Lung (tissue), 5 donors: Measurements from ENCODE around the gene SEMA4B. TPM values are rescaled to one million over a fixed set of nuclear protein-coding genes. Genes with fewer than 3 reads are reported as not detected.

Source experiments
- polyA plus RNA-seq, 2 donors: library from polyadenylated mRNA; stranded (reverse); fragments of 200-250 nt; gene quantifications; one replicate each; pipeline ENCODE4 v1.2.1, GENCODE V29; 2013
- small RNA-seq: library from RNA; depleted of rRNA; stranded (forward); fragments of <200 nt; gene quantifications from one replicate; pipeline ENCODE3, GENCODE V24; 2014; ENCODE audit warnings: low replicate concordance
- total RNA-seq, 2 donors: library from RNA; depleted of rRNA in 1 of 2; stranded (reverse); fragments of >200 nt in 1 of 2; gene quantifications; one replicate each; pipeline ENCODE4 v1.2.1, GENCODE V29; 2014 to 2021
- donor health status: Bipolar disorder and iron deficiency.
- donor health status: healthy.
- donor health status: DM: yes; HTN: yes; CAD: no.

SEMA4B gene
- total and polyA plus RNA-seq, 4 donors, result 24.0 to 87.5 (median 69.8) TPM

Small RNA genes within 50 kb of the gene (small RNA-seq; reads per million reads assigned to genes)
- gene RN7SL346P, result not detected

Other genes with a start within 250 kb of the SEMA4B start
- gene ZNF710, start 200.0 kb upstream of the SEMA4B start, total RNA-seq, result 10 to 100 TPM; 19.6 to 45.7 TPM
- 10 to 100 TPM; 31.5 to 49.1 TPM for gene ZNF710, start 200.0 kb upstream of the SEMA4B start, polyA plus RNA-seq
- gene IDH2, start 98.9 kb upstream of the SEMA4B start, total RNA-seq, result 10 to 100 TPM; 70.8 to 85.8 TPM
- gene IDH2, start 98.9 kb upstream of the SEMA4B start, polyA plus RNA-seq, result 10 to 100 TPM; 52.0 to 73.8 TPM
- 100 to 1,000 TPM in 1 of 2 donors, 10 to 100 TPM in 1; 38.2 to 116 TPM for gene CIB1, start 32.6 kb downstream of the SEMA4B start, total RNA-seq
- gene CIB1, start 32.6 kb downstream of the SEMA4B start, polyA plus RNA-seq, result 100 to 1,000 TPM; 142 to 189 TPM
- 10 to 100 TPM in 1 of 2 donors, 1 to 10 TPM in 1; 6.0 to 11.0 TPM for gene GDPGP1, start 32.9 kb downstream of the SEMA4B start, total RNA-seq
- gene GDPGP1, start 32.9 kb downstream of the SEMA4B start, polyA plus RNA-seq, result 1 to 10 TPM; 3.4 to 4.4 TPM
- 1 to 10 TPM in 1 of 2 donors, under 1 TPM in 1; 0.34 to 1.4 TPM for gene TTLL13, start 48.2 kb downstream of the SEMA4B start, total RNA-seq
- gene TTLL13, start 48.2 kb downstream of the SEMA4B start, polyA plus RNA-seq, result under 1 TPM; 0.11 to 0.12 TPM
- gene NGRN, start 64.3 kb downstream of the SEMA4B start, total RNA-seq, result 10 to 100 TPM; 85.2 to 89.2 TPM
- 10 to 100 TPM; 55.2 to 57.3 TPM for gene NGRN, start 64.3 kb downstream of the SEMA4B start, polyA plus RNA-seq
- gene ZNF774, start 151.0 kb downstream of the SEMA4B start, total RNA-seq, result 1 to 10 TPM; 2.5 to 4.9 TPM
- 1 to 10 TPM; 1.6 to 1.9 TPM for gene ZNF774, start 151.0 kb downstream of the SEMA4B start, polyA plus RNA-seq
- 100 to 1,000 TPM; 217 to 396 TPM for gene IQGAP1, start 186.9 kb downstream of the SEMA4B start, total RNA-seq
- 100 to 1,000 TPM in 1 of 2 donors, 10 to 100 TPM in 1; 83.0 to 160 TPM for gene IQGAP1, start 186.9 kb downstream of the SEMA4B start, polyA plus RNA-seq